GM19452 (cell line): ENCODE results near the gene TANGO2.

Experiments used
- ATAC-seq: cut with Tn5 transposase; IDR thresholded peaks from one replicate; pipeline ENCODE4 v1.9.1; 2021; ENCODE audit not compliant: unreplicated experiment

TANGO2 gene

DNA sequence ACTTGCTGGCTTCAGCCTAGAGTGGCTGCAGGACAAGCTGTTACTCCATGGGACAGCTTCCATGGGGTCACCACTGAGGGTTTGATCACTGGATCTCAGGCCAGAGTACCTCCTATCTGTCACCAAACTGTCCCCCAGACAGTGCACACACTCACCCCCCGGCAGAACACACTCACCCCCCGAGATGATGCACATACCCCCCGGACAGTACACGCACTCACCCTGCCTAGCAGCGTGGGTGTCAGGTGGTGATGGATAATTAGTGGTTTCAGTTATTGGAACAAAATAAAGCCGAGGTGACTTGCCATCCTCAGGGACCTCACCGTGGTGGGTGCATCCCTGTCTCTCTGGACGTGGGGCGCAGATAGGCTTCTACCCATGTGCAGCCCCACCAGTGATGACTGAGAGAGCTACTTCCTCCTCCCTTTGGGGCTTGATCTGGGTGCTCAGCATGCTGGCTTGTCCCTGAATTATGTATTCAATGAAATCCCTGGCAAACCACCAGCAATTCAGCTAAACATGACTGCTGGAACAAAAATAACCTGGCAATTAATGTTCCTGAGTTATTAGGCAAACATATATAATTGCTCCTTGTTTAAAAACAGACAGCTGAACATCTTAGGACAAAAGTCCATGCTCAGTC lies 18.9 kb downstream of the TANGO2 start:
- ATAC-seq, result no peak

GRCh38 chr22:20040327-20041200 lies 19.7 kb downstream of the TANGO2 start:
- ATAC-seq, result no peak

DNA sequence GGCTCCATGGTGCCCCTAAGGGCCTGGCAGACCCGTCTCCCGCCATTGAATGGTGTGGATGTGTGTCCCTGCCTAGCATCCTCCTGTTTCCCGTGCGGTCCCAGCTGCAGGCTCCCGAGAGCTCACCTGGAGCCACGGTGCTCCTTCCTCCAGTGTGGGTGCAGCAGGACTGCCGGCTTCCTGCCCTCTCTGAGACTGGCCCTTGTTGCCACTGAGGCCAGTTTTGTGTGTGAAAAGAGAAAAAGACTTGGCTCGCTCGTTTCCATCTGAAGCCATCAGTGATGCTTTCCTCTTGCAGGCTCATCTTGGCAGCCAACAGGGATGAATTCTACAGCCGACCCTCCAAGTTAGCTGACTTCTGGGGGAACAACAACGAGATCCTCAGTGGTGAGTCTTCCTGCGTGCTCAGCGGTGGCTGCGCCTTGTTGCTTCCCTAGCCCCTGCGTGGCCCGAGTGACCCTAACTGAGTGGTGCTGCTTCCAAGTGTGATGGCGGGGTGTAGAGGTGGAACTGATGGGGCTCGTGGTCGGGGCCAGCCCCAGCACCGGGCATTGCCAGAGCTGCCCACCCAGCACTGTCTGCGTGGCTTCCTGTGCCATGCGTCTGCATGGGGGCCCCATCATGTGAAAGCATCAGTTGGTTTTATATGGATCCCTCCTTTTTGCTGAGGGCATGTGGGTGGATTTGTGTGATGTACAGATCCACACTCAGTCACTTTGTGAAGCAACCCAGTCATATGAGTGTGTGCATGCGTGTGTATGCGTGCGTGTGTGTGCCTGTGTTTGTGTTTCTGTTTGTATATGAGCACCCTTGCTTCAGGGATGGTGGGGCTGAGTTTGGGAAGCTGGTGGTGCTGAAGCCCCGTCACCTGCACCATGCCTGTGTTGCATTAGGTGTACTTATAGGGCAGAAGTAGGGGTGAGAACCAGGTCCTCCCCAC lies 22.4 kb downstream of the TANGO2 start:
- no peak for ATAC-seq

DNA sequence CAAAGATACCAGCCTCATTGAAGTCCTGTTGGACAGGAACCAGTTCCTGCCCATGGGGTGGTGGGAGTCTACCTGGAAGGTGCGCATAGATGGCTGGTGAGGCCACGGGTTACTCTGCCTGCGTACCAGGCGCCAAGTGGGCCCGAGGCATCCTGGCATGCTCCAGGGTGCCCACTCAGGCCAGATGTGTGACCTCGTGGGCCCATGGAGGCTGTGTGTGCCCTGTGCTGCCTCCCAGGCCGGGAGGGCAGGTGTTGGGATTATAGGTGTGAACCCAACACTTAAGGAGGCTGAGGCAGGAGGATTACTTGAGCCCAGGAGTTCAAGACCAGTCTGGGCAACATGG lies 23.1 kb downstream of the TANGO2 start:
- ATAC-seq, result no peak

DNA sequence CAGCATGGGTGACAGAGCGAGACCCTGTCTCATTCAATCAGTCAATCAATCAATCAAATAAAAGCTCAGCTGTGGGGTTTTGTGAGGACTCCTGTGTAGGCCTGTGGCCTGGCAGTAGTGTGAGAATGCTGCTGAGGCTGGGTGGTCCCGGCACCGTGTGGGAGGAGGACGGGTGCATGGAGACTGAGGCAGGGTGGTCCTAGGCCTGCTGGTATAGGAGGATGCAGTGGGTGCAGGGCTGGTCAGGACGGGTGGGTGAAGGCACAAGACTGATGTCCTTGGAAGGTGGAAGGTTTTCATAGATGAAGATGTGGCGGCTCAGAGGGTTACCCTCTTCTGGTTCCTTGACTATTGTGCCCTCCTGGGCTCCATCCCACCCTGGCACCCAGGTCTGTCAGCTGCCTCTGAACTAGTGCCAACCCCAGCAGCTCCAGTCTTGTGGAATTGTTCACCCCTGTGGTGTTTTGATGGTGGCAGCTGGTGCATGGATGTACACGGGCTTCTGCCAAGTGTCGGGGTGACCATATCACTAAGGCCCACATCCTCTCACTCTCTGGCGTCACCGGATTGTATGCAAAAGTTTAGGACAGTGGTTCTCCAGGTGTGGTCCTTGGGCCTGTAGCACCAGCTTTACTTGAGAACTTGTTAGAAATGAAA lies 23.7 kb downstream of the TANGO2 start:
- no peak for ATAC-seq

- no peak for ATAC-seq
Measured at GRCh38 chr22:20046730-20047129, 25.8 kb downstream of the TANGO2 start.

DNA sequence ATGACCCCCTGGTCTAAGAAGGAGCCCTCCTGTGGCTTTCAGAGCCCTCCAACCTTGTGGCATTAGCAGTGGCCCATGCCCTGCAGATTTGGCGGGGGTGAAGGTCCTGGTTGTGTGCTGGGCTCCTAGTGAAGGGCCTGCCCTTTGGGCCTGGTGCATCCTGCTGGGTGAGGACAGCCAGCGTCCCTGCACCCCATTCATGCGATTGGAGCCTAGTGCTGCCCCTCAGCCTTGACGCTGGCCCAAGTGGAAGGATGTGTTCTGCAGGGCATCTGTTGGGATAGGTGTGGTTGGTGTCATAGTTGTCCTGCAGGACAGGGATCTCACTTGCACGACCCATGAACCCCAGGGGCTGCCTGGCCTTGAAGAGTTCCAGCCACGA lies 31.0 kb downstream of the TANGO2 start:
- ATAC-seq, result no peak

GRCh38 chr22:20052309-20053259 lies 31.7 kb downstream of the TANGO2 start:
- ATAC-seq, result no peak

DNA sequence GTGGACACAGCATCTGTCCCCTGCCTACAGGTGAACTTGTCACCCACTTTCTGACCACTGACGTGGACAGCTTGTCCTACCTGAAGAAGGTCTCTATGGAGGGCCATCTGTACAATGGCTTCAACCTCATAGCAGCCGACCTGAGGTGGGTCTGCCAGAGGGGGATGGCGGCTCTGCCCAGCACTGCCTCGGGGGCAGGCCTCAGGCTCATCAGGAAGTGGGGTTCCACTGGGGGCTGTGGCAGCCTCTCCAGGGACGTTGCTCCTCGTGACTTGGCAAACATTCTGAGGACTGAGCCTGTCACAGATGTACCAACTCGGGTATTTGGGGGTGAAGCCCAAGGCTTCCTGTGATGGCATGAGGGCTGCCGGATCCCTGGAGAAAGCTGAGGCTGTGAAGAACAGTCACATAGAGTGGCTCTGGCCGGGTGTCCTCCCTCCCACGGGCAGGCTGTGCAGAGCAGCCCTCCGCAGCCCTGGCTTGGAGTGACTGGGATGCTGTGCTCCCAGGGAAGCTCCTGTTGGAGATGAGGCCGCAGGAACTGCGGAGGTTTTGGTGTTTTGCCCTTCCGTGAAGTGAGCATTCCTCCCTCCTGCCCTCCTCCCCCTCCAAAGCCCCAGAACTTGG lies 32.6 kb downstream of the TANGO2 start:
- no peak for ATAC-seq

- ATAC-seq, result no peak
Measured at GRCh38 chr22:20054034-20054427, 33.1 kb downstream of the TANGO2 start.

GRCh38 chr22:20054485-20054884 lies 33.6 kb downstream of the TANGO2 start:
- ATAC-seq, result no peak

GRCh38 chr22:20055144-20055543 lies 34.2 kb downstream of the TANGO2 start:
- ATAC-seq, result no peak

- no peak for ATAC-seq
Measured at GRCh38 chr22:20055654-20056053, 34.7 kb downstream of the TANGO2 start.

- ATAC-seq, result no peak
Measured at GRCh38 chr22:20056161-20056560, 35.3 kb downstream of the TANGO2 start.

DNA sequence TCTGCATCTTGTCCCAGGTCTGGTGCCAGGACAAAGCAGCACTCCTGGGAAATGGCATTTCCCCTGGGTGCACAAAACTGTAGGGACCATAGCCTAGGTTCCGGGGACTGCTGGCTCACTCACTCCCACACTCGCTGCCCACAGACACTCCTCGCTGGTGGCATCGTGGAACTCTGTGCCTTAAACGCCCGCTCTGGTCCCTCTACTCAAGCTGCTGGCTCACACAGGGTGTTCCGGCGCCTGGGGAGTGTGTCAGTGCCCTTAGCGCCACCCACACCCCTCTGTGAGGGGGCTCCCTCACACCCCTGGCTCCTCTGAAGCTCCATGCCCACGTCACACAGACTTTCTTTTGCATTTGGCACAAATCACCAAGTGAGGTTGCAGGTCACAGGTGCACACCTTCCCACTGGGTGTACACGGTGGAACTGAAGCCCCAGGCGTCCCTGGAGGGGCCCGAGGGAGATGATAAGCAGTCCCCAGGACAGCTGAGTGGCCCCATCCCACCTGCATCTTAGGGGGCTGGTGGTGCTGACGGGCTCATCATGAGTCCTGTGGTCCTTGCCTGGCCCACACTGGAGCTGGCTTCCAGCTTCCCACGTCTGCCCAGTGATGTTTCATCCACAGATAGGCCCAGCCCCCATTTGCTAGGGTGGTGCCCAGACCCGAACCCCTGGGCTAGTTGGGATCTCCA lies 35.9 kb downstream of the TANGO2 start:
- ATAC-seq, result no peak

DNA sequence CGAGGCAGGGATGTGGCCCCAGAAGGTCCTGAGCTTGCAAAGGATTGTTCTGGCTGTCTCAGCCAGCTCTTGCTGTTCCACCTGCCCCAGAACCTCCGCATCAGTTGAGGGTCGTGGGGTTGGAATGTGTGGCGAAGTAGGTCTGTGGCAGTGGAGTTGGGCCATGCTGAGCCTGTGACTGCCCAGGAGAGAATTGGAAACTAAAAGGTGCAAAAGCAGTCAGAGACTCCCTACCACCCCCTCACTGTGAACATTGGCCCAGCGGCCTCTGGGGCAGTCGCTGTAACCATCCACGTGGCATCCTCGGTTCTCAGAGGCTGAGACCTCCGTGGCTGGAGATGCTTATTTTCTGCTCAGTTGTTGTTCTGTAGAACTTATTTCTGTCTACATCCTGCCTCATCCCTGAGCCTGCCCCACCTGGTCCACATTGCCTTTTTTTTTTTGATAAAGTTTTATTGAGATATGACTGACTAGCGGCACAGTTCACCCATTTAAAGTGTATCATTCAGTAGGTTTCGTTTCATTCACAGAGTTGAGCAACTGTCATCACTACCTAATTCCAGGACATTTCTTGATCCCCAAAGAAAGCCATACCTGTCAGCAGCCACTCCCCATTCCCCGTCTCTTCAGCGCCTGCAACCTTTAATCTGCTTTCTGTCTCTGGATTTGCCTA lies 36.8 kb downstream of the TANGO2 start:
- no peak for ATAC-seq

DNA sequence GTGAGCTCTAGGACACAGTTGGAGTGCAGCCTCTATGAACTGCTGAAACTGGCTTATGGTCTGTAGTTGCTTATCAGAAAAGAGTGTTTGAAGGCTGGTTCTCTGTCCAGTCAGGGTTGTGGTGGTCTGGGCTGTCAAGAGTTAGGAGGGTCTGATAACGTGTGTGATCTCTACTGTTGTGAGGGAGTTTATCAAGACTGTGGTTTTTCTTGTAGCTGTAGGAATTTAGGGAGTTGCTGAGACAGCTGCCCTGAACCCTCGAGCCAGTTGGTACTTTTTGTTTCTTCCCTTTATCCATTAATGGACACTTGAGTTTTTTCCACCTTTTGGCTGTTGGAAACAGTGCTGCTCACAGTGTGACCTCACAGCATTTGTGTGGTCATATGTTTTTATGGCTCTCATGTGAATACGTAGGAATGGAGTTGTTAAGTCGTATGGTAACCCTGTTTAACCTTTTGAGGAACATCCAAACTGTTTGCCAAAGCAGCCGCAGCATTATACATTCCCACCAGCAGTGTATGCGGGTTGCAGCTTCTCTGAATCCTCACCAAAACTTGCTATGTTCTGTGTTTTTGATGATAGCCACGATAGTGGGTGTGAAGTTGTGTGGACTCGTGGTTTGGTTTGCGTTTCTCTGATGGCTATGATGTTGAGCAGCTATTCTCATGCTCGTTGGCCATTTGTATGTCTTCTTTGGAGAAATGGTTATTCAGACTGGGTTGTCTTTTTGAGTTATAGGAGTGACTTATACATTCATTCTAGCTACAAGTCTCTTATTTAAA lies 38.3 kb downstream of the TANGO2 start:
- no peak for ATAC-seq
